Measurements from ENCODE around the gene PATJ.

The PATJ gene

DNA sequence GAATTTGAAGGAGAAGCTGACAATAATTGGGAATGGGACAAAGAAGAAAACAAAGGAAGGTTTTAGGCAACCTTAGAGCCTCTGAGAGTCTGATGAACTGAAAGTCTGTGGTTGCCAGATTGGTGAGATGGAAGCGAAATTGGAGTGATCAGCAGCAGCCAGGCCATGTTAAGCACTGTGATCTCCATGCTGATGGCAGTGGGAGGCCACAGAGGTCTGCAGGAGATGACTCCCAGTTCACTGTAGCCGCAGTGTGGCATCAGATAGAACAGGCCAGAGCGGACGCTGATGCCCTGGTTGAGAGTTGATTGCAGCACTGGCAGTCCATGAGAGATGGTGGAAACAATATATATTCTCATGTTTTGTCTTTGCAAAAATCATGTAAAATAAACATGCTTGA lies 314.9 kb downstream of the PATJ start:
- no peak for TF ChIP-seq CTCF (IDR thresholded peaks at IDR 0.05; ENCODE audit: low read depth, low read length)
- DNase-seq (ENCODE audit: extremely low read depth, low read depth), result no peak

GRCh38 chr1:62057641-62058290 lies 315.5 kb downstream of the PATJ start:
- TF ChIP-seq CTCF (IDR thresholded peaks at IDR 0.05; ENCODE audit: low read depth, low read length), result no peak

GRCh38 chr1:62058956-62059355 lies 316.7 kb downstream of the PATJ start:
- TF ChIP-seq CTCF (IDR thresholded peaks at IDR 0.05; ENCODE audit: low read depth, low read length), result no peak
- DNase-seq (ENCODE audit: extremely low read depth, low read depth), result no peak

More at GRCh38 chr1:62057641-62058290, 315.5 kb downstream of the PATJ start:
- no peak for DNase-seq (ENCODE audit: extremely low read depth, low read depth)

- TF ChIP-seq CTCF (IDR thresholded peaks at IDR 0.05; ENCODE audit: low read depth, low read length), result no peak
- no peak for DNase-seq (ENCODE audit: extremely low read depth, low read depth)
Measured at GRCh38 chr1:62062087-62062486, 319.8 kb downstream of the PATJ start.

GRCh38 chr1:62064829-62065407 lies 322.6 kb downstream of the PATJ start:
- no peak for TF ChIP-seq CTCF (IDR thresholded peaks at IDR 0.05; ENCODE audit: low read depth, low read length)
- DNase-seq (ENCODE audit: extremely low read depth, low read depth), result no peak

DNA sequence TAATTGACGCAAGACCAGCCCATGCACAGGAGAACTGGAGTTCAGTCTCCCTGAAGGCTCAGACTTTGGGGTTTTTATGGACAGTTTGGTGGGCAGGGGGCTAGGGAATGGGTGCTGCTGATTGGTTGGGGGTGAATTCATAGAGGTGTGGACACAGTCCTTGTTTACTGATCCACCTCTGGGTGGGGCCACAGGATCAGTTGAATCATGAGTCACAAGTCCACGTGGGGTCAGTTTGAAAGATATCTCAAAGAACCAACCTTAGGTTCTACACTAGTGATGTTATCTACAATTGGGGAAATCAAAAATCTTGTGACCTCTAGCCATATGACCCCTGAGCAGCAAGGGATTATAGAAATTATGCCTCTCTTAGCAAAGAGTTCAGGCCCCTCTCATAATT lies 324.4 kb downstream of the PATJ start:
- no peak for DNase-seq (ENCODE audit: extremely low read depth, low read depth)
- no peak for TF ChIP-seq CTCF (IDR thresholded peaks at IDR 0.05; ENCODE audit: low read depth, low read length)

DNA sequence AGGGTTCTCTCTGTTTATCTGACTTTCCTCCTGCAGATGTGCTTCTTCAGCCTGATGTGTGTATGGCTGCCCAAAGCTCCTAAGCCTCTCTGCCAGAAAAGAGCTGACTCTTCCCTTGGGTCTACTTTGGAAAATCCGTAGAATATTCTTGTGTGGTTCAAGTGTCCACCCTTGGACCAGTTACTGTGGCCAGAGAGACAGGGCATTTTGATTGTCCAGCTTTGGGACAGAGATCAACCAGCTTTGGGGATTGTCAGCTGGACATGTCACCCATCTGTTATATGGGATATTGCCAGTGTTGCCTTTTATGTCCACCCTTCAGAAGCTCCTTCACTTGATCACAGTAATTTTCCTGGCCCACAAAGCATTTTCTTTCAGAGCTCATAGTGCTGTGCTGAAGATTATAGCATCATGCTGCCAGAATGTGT lies 326.1 kb downstream of the PATJ start:
- no peak for TF ChIP-seq CTCF (IDR thresholded peaks at IDR 0.05; ENCODE audit: low read depth, low read length)
- no peak for DNase-seq (ENCODE audit: extremely low read depth, low read depth)

All from AG09319 (cell line).